IMR-90 (cell line): ENCODE data around the gene AFAP1L2. TPM values are rescaled to one million over a fixed set of nuclear protein-coding genes. Genes with fewer than 3 reads are reported as not detected.

Experiments
- ATAC-seq: fragments of 200-7000 bp; cut with Tn5 transposase; 2 replicates; pipeline ENCODE4 v1.9.1; 2020; ENCODE audit warnings: low read depth, mild to moderate bottlenecking, moderate library complexity
- BruUV-seq: library from RNA; stranded (reverse); fragments of 400-500 nt; replicated peaks from 2 replicates; lab custom pipeline; 2021; lab: Mats Ljungman, UMichigan
- CTCF ChIA-PET: fragments of 300-600 bp; formaldehyde crosslinking; extraction: SDS; loops from one replicate; lab custom pipeline; 2021; ENCODE audit warnings: antibody characterized with exemption; lab: Yijun Ruan, JAX
- POLR2A ChIA-PET: fragments of 300-600 bp; sonication (Branson Sonifier 250); formaldehyde crosslinking; loops from one replicate; lab custom pipeline; 2022; ENCODE audit warnings: antibody characterized with exemption; ENCODE audit not compliant: unreplicated experiment; lab: Charles Lee
- DNase-seq: peaks from one replicate; pipeline ENCODE4 v3.0.0; 2013
- H2AFZ ChIP-seq: replicated peaks from 2 replicates; pipeline ENCODE3; 2013; ENCODE audit warnings: low read length, mild to moderate bottlenecking; ENCODE audit not compliant: poor library complexity
- H2AK5ac ChIP-seq: 2 replicates; pipeline ENCODE4 v1.6.1; 2013; ENCODE audit warnings: low read depth, low read length, inconsistent platforms
- H2AK9ac ChIP-seq: replicated peaks from 2 replicates; pipeline ENCODE3; 2013; ENCODE audit warnings: mild to moderate bottlenecking, low read depth, low read length, moderate library complexity; ENCODE audit not compliant: poor library complexity
- H2BK120ac ChIP-seq: 2 replicates; pipeline ENCODE4 v1.6.1; 2013; ENCODE audit warnings: low read depth, low read length, inconsistent platforms
- H2BK15ac ChIP-seq: 3 replicates; pipeline ENCODE4 v1.6.1; 2013; ENCODE audit warnings: low read depth, low read length, inconsistent platforms
- H2BK20ac ChIP-seq: 2 replicates; pipeline ENCODE4 v1.6.1; 2013; ENCODE audit warnings: low read depth, mild to moderate bottlenecking, inconsistent platforms, low read length, moderate library complexity
- H2BK5ac ChIP-seq: 2 replicates; pipeline ENCODE4 v1.6.1; 2013; ENCODE audit warnings: mild to moderate bottlenecking, low read depth, low read length, inconsistent platforms; ENCODE audit not compliant: poor library complexity, severe bottlenecking
- H3K14ac ChIP-seq: replicated peaks from 2 replicates; pipeline ENCODE4 v1.6.1; 2013; ENCODE audit warnings: low read depth, low read length, inconsistent platforms
- H3K18ac ChIP-seq: 2 replicates; pipeline ENCODE4 v1.6.1; 2013; ENCODE audit warnings: low read depth, low read length, control low read depth
- H3K23ac ChIP-seq: 2 replicates; pipeline ENCODE4 v1.6.1; 2013; ENCODE audit warnings: low read depth, low read length, inconsistent platforms
- H3K27ac ChIP-seq: 2 replicates; pipeline ENCODE4 v1.5.1; 2013; ENCODE audit warnings: mild to moderate bottlenecking, control low read depth, low read length; ENCODE audit not compliant: insufficient read depth
- H3K27me3 ChIP-seq: 2 replicates; pipeline ENCODE4 v1.6.1; 2013; ENCODE audit warnings: low read length; ENCODE audit not compliant: control insufficient read depth, insufficient read depth
- H3K36me3 ChIP-seq: 2 replicates; pipeline ENCODE4 v1.6.1; 2013; ENCODE audit warnings: low read length, mixed read lengths; ENCODE audit not compliant: control insufficient read depth, insufficient read depth
- H3K4ac ChIP-seq: 2 replicates; pipeline ENCODE4 v1.6.1; 2013; ENCODE audit warnings: low read depth, low read length, inconsistent platforms
- H3K4me1 ChIP-seq: 2 replicates; pipeline ENCODE4 v1.6.1; 2013; ENCODE audit warnings: low read length, mixed read lengths; ENCODE audit not compliant: control insufficient read depth, insufficient read depth
- H3K4me2 ChIP-seq: 2 replicates; pipeline ENCODE4 v1.6.1; 2013; ENCODE audit warnings: low read depth, mild to moderate bottlenecking, control low read depth, low read length, moderate library complexity
- H3K4me3 ChIP-seq: 2 replicates; pipeline ENCODE4 v1.5.1; 2013; ENCODE audit warnings: low read depth, mild to moderate bottlenecking, control low read depth, low read length, moderate library complexity; ENCODE audit not compliant: insufficient read depth
- H3K56ac ChIP-seq: 2 replicates; pipeline ENCODE4 v1.6.1; 2013; ENCODE audit warnings: low read length, inconsistent platforms; ENCODE audit not compliant: insufficient read depth; ENCODE audit errors: extremely low read depth
- H3K79me1 ChIP-seq, 2 experiments: 2 replicates each; pipeline ENCODE4 v1.6.1; 2013; ENCODE audit warnings: low read length in 2 of 2, inconsistent platforms in 1 of 2, low read depth in 1 of 2
- H3K9ac ChIP-seq: 2 replicates; pipeline ENCODE4 v1.6.1; 2013; ENCODE audit warnings: low read depth, low read length, control low read depth
- H3K9me1 ChIP-seq: 2 replicates; pipeline ENCODE4 v1.6.1; 2013; ENCODE audit warnings: low read length, inconsistent platforms; ENCODE audit not compliant: insufficient read depth
- H3K9me3 ChIP-seq: 2 replicates; pipeline ENCODE4 v1.6.1; 2013; ENCODE audit warnings: low read length; ENCODE audit not compliant: control insufficient read depth, insufficient read depth
- H4K20me1 ChIP-seq: 2 replicates; pipeline ENCODE4 v1.6.1; 2013; ENCODE audit warnings: low read length, inconsistent platforms; ENCODE audit not compliant: insufficient read depth
- H4K5ac ChIP-seq: 2 replicates; pipeline ENCODE4 v1.6.1; 2013; ENCODE audit warnings: mild to moderate bottlenecking, low read depth, low read length, control low read depth
- H4K8ac ChIP-seq, 2 experiments: 2 replicates each; pipeline ENCODE4 v1.6.1; 2013; ENCODE audit warnings: low read depth in 2 of 2, low read length in 2 of 2, control low read depth in 1 of 2, inconsistent platforms in 1 of 2
- H4K91ac ChIP-seq: 2 replicates; pipeline ENCODE4 v1.6.1; 2013; ENCODE audit warnings: low read depth, low read length, inconsistent platforms; ENCODE audit not compliant: insufficient read depth
- BHLHE40 ChIP-seq: fragments of 150-350 bp; IDR thresholded peaks from 2 replicates; pipeline ENCODE4 v1.6.1; 2016; ENCODE audit warnings: mild to moderate bottlenecking, low read depth, low read length
- CEBPB ChIP-seq: IDR thresholded peaks from 2 replicates; pipeline ENCODE4 v1.6.1; 2012; ENCODE audit warnings: low read depth, low read length, improper control_type of control experiment
- CHD1 ChIP-seq: IDR thresholded peaks from 2 replicates; pipeline ENCODE4 v1.6.1; 2012; ENCODE audit warnings: low read depth, low read length, improper control_type of control experiment
- MAFK ChIP-seq: IDR thresholded peaks from 2 replicates; pipeline ENCODE4 v1.6.1; 2012; ENCODE audit warnings: low read depth, low read length, improper control_type of control experiment
- MAZ ChIP-seq: IDR thresholded peaks from 2 replicates; pipeline ENCODE4 v1.6.1; 2012; ENCODE audit warnings: low read depth, mild to moderate bottlenecking, low read length, improper control_type of control experiment, moderate library complexity, borderline replicate concordance
- MXI1 ChIP-seq: IDR thresholded peaks from 2 replicates; pipeline ENCODE4 v1.6.1; 2012; ENCODE audit warnings: low read depth, mild to moderate bottlenecking, low read length, moderate library complexity, borderline replicate concordance
- NFE2L2 ChIP-seq: fragments of 150-350 bp; IDR thresholded peaks from 2 replicates; pipeline ENCODE4 v1.6.1; 2016; ENCODE audit warnings: low read depth, mild to moderate bottlenecking, low read length
- POLR2A ChIP-seq: IDR thresholded peaks from 2 replicates; pipeline ENCODE4 v1.6.1; 2012; ENCODE audit warnings: mild to moderate bottlenecking, low read depth, low read length
- RAD21 ChIP-seq: IDR thresholded peaks from 2 replicates; pipeline ENCODE4 v1.6.1; 2012; ENCODE audit warnings: low read length, improper control_type of control experiment
- RCOR1 ChIP-seq: IDR thresholded peaks from 2 replicates; pipeline ENCODE4 v1.6.1; 2012; ENCODE audit warnings: mild to moderate bottlenecking, low read length, improper control_type of control experiment; ENCODE audit not compliant: insufficient replicate concordance
- SMC3 ChIP-seq: fragments of 150-350 bp; IDR thresholded peaks from 2 replicates; pipeline ENCODE4 v1.6.1; 2016; ENCODE audit warnings: low read depth, mild to moderate bottlenecking, antibody characterized with exemption, low read length, moderate library complexity
- WGBS, 2 experiments: methylation state at CpG; one replicate each; pipeline versions ENCODE4 v1.1.5 to v1.1.7; 2013; ENCODE audit warnings: missing lambda C conversion rate in 2 of 2; ENCODE audit not compliant: insufficient read length in 1 of 2; ENCODE audit errors: extremely low coverage in 2 of 2; 5-methylcytosine and 5-hydroxymethylcytosine counted together
- dilution Hi-C: fragments of 300-500 bp; cut with HindIII; formaldehyde crosslinking; loops from one replicate; pipeline ENCODE4 v1.14.3; 2018; ENCODE audit warnings: low sequenced_read_pairs; ENCODE audit not compliant: unreplicated experiment
- in situ Hi-C: fragments of 300-500 bp; cut with MboI; formaldehyde crosslinking; loops from 3 replicates; pipeline ENCODE4 v1.14.3; 2019; ENCODE audit warnings: low sequenced_read_pairs, inconsistent platforms, mixed read lengths
- intact Hi-C: fragments of 100-400 bp; cut with micrococcal nuclease; formaldehyde crosslinking; loops from 2 replicates; pipeline ENCODE4 v1.10.0; 2022
- polyA plus RNA-seq, 3 experiments: library from polyadenylated mRNA; depleted of rRNA; stranded (reverse); fragments of >200 nt; gene quantifications; 2 replicates each; pipeline ENCODE4 v1.2.3, GENCODE V29; 2012; ENCODE audit warnings: low replicate concordance in 1 of 3
- total RNA-seq: library from RNA; depleted of rRNA; stranded (reverse); fragments of >200 nt; gene quantifications from 2 replicates; pipeline ENCODE4 v1.2.3, GENCODE V29; 2012
- TF ChIP-seq, protein P1 (sequence below): conservative IDR thresholded peaks from 2 replicates; pipeline ENCODE4 v1.5.1; 2012; ENCODE audit warnings: mild to moderate bottlenecking, low read depth, low read length, improper control_type of control experiment
- TF ChIP-seq, protein P2 (sequence below): fragments of 150-350 bp; IDR thresholded peaks from 2 replicates; pipeline ENCODE4 v1.6.1; 2017; ENCODE audit warnings: mild to moderate bottlenecking, antibody characterized with exemption, low read length, low read depth

Gene AFAP1L2
- total and polyA plus RNA-seq, 2 of the 4 experiments (the other 2 are of a cell fraction) = under 0.01 to 0.10 TPM

DNA sequence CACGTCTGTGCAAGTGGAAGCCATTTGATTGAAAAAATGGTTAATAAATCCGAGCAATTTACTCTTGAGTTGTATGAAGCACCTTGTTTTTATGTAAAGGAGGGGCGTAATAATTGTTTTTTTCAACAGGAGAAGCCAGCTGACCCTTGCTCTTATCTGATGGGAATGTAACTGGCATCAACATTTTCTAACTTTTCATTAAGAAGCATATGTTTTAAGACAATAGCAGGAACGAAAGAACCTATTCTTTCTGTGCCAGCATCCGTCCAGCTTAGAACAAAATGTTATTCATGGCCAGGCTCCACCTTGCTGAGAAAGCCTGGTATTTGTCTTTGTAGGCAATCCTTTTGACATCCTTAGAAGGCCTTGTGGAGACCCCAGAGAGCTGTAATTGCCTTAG lies 22.2 kb upstream of the AFAP1L2 start:
- ATAC-seq (no peak), DNase-seq (no peak)
- Histone ChIP-seq H3K27me3 (peaks cover 33% of the 10 kb centered on the region), H3K79me1 (no peaks in the 10 kb centered on the region), H2BK20ac (no peak overlapping the region), H3K36me3 (no peaks in the 10 kb centered on the region), H3K27ac (no peak overlapping the region), H3K14ac (no peak overlapping the region), H2AFZ (no peak overlapping the region), H2AK9ac (no peak overlapping the region), H3K9me3 (no peaks in the 10 kb centered on the region), H4K5ac (no peak overlapping the region), H3K56ac (no peak overlapping the region), H3K18ac (no peak overlapping the region), H3K23ac (no peak overlapping the region), H4K8ac (no peak overlapping the region), H3K4me2 (no peak overlapping the region), H3K4me3 (no peak overlapping the region), H2BK5ac (no peak overlapping the region), H3K4ac (no peak overlapping the region), H4K20me1 (no peaks in the 10 kb centered on the region), H4K91ac (no peak overlapping the region), H2BK15ac (no peak overlapping the region), H2AK5ac (no peak overlapping the region), H3K9me1 (no peaks in the 10 kb centered on the region), H3K9ac (no peak overlapping the region), H2BK120ac (no peak overlapping the region), H3K4me1 (no peaks in the 10 kb centered on the region)
- dilution Hi-C loops (no loop called here), intact Hi-C loops (no loop called here), in situ Hi-C loops (no loop called here)
- CTCF ChIA-PET = interaction anchor here (1.6 kb wide), 1 partner anchor 122 kb away, joined by 3 read pairs; no protein-coding TSS in a partner anchor
- TF ChIP-seq BHLHE40 = no peak
- TF ChIP-seq SMC3 = no peak
- no peak for TF ChIP-seq RCOR1
- no peak for TF ChIP-seq MXI1
- TF ChIP-seq CHD1 = no peak
- TF ChIP-seq, protein P1, sequence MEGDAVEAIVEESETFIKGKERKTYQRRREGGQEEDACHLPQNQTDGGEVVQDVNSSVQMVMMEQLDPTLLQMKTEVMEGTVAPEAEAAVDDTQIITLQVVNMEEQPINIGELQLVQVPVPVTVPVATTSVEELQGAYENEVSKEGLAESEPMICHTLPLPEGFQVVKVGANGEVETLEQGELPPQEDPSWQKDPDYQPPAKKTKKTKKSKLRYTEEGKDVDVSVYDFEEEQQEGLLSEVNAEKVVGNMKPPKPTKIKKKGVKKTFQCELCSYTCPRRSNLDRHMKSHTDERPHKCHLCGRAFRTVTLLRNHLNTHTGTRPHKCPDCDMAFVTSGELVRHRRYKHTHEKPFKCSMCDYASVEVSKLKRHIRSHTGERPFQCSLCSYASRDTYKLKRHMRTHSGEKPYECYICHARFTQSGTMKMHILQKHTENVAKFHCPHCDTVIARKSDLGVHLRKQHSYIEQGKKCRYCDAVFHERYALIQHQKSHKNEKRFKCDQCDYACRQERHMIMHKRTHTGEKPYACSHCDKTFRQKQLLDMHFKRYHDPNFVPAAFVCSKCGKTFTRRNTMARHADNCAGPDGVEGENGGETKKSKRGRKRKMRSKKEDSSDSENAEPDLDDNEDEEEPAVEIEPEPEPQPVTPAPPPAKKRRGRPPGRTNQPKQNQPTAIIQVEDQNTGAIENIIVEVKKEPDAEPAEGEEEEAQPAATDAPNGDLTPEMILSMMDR = no peak
- no peak for TF ChIP-seq RAD21
- TF ChIP-seq, protein P2, sequence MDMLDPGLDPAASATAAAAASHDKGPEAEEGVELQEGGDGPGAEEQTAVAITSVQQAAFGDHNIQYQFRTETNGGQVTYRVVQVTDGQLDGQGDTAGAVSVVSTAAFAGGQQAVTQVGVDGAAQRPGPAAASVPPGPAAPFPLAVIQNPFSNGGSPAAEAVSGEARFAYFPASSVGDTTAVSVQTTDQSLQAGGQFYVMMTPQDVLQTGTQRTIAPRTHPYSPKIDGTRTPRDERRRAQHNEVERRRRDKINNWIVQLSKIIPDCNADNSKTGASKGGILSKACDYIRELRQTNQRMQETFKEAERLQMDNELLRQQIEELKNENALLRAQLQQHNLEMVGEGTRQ = no peak
- TF ChIP-seq POLR2A = no peak
- no peak for TF ChIP-seq MAFK
- no peak for TF ChIP-seq CEBPB
- TF ChIP-seq MAZ = no peak
- TF ChIP-seq NFE2L2 = no peak
- 40% methylated on average over 1 of the region's 5 CpGs; no CpG with 5 or more reads in 1 of the 2 experiments for WGBS, 2 experiments
- POLR2A ChIA-PET = no interaction called here
- no TSS peak for BruUV-seq
